ENCODE measurements around the gene DNAH2.
"Not testable (repeated sequence)": the region's sequence is repeated elsewhere in the genome, so short reads cannot be mapped to it uniquely, and the experiment has no call there.

DNA sequence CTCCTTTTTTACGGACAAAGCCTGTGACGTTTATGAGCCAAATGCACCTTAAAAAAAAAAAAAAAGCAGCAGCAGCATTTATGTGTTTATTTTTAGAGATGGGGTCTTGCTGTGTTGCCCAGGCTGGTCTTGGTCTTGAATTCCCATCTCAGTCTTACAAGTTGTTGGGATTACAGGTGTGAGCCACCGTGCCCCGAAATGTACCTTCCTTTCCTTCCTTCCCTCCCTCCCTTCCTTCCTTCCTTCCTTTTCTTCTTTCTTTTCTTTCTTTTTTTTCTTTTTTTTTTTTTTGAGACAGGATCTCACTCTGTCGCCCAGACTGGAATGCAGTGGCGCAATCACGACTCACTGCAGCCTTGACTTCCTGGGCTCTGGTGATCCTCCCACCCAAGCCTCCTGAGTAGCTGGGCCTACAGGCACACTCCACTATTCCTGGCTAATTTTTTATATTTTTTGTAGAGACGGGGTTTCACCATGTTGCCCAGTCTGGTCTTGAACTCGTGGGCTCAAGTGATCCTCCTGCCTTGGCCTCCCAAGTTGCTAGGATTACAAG lies 92.3 kb downstream of the DNAH2 start:
- TF ChIP-seq, protein P1, sequence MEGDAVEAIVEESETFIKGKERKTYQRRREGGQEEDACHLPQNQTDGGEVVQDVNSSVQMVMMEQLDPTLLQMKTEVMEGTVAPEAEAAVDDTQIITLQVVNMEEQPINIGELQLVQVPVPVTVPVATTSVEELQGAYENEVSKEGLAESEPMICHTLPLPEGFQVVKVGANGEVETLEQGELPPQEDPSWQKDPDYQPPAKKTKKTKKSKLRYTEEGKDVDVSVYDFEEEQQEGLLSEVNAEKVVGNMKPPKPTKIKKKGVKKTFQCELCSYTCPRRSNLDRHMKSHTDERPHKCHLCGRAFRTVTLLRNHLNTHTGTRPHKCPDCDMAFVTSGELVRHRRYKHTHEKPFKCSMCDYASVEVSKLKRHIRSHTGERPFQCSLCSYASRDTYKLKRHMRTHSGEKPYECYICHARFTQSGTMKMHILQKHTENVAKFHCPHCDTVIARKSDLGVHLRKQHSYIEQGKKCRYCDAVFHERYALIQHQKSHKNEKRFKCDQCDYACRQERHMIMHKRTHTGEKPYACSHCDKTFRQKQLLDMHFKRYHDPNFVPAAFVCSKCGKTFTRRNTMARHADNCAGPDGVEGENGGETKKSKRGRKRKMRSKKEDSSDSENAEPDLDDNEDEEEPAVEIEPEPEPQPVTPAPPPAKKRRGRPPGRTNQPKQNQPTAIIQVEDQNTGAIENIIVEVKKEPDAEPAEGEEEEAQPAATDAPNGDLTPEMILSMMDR (IDR thresholded peaks at IDR 0.05) = not testable (repeated sequence)
- not testable (repeated sequence) for TF ChIP-seq POLR2A (IDR thresholded peaks at IDR 0.05)

Data from testis (tissue), 2 donors.